PC-9 (cell line): ENCODE results near the gene BIRC2. TPM values are rescaled to one million over a fixed set of nuclear protein-coding genes. Genes with fewer than 3 reads are reported as not detected.

ENCODE experiments used
- BruUV-seq: library from RNA; stranded (reverse); fragments of 400-500 nt; replicated peaks from 2 replicates; lab custom pipeline; 2021; lab: Mats Ljungman, UMichigan
- CTCF ChIA-PET: fragments of 300-600 bp; sonication (Branson Sonifier 250); formaldehyde crosslinking; loops from one replicate; lab custom pipeline; 2022; ENCODE audit warnings: antibody characterized with exemption; lab: Charles Lee
- POLR2A ChIA-PET: fragments of 300-600 bp; sonication (Branson Sonifier 250); formaldehyde crosslinking; loops from one replicate; lab custom pipeline; 2022; ENCODE audit warnings: antibody characterized with exemption; ENCODE audit not compliant: unreplicated experiment; lab: Charles Lee
- DNase-seq, 2 experiments: peaks; one replicate each; pipeline versions ENCODE4 v3.0.0 to v3.0.0-alpha.2; 2015 to 2022; ENCODE audit warnings: mixed read lengths in 1 of 2
- H2AFZ ChIP-seq: fragments of 200-600 bp; sonication (generic); 2 replicates; pipeline ENCODE4 v1.8.1; 2017; ENCODE audit warnings: antibody characterized with exemption
- H3F3A ChIP-seq: fragments of 200-600 bp; sonication (generic); 2 replicates; pipeline ENCODE4 v1.8.1; 2017; ENCODE audit warnings: antibody characterized with exemption, mild to moderate bottlenecking, low read depth; ENCODE audit not compliant: insufficient read depth
- H3K27ac ChIP-seq: fragments of 200-600 bp; sonication (generic); 2 replicates; pipeline ENCODE4 v1.6.1; 2016; ENCODE audit warnings: mixed run types
- H3K27me3 ChIP-seq: fragments of 200-600 bp; sonication (generic); 2 replicates; pipeline ENCODE4 v1.6.1; 2016; ENCODE audit warnings: low read depth, mixed run types; ENCODE audit not compliant: insufficient read depth
- H3K36me3 ChIP-seq: fragments of 200-600 bp; sonication (generic); 2 replicates; pipeline ENCODE4 v1.6.1; 2016; ENCODE audit warnings: low read depth, mixed run types
- H3K4me1 ChIP-seq: fragments of 200-600 bp; sonication (generic); replicated peaks from 2 replicates; pipeline ENCODE4 v1.6.1; 2016; ENCODE audit warnings: mixed run types; ENCODE audit not compliant: insufficient read depth
- H3K4me2 ChIP-seq: fragments of 200-600 bp; sonication (generic); 2 replicates; pipeline ENCODE4 v1.6.1; 2017; ENCODE audit warnings: mixed run types
- H3K4me3 ChIP-seq: fragments of 200-600 bp; sonication (generic); 2 replicates; pipeline ENCODE4 v1.6.1; 2016; ENCODE audit warnings: mixed run types
- H3K79me2 ChIP-seq: fragments of 200-600 bp; sonication (generic); 2 replicates; pipeline ENCODE4 v1.6.1; 2017; ENCODE audit warnings: low read depth, mixed run types
- H3K9me2 ChIP-seq: fragments of 200-600 bp; sonication (generic); 2 replicates; pipeline ENCODE4 v1.8.1; 2017; ENCODE audit warnings: mild to moderate bottlenecking; ENCODE audit not compliant: insufficient read depth
- H3K9me3 ChIP-seq: fragments of 200-600 bp; sonication (generic); 2 replicates; pipeline ENCODE4 v1.8.1; 2016; ENCODE audit warnings: low read depth; ENCODE audit not compliant: insufficient read depth
- H4K20me1 ChIP-seq: fragments of 200-600 bp; sonication (generic); 2 replicates; pipeline ENCODE4 v1.8.1; 2017; ENCODE audit not compliant: insufficient read depth
- EZH2 ChIP-seq: fragments of 200-600 bp; sonication (generic); IDR thresholded peaks from 2 replicates; pipeline ENCODE4 v1.8.0; 2017; ENCODE audit warnings: antibody characterized with exemption, low read depth
- intact Hi-C: fragments of 100-400 bp; cut with micrococcal nuclease; formaldehyde crosslinking; loops from one replicate; pipeline ENCODE4 v1.10.0; 2022; ENCODE audit not compliant: unreplicated experiment
- total RNA-seq: library from RNA; stranded (reverse); gene quantifications from 2 replicates; pipeline ENCODE4 v1.2.3, GENCODE V29; 2021
- TF ChIP-seq, protein P1 (sequence below): fragments of 200-600 bp; sonication (generic); conservative IDR thresholded peaks from 2 replicates; pipeline ENCODE4 v1.6.1; 2017; ENCODE audit warnings: mixed run types, antibody characterized with exemption, mild to moderate bottlenecking, moderate library complexity

Gene BIRC2
- total RNA-seq, 1 experiment from 2014 or later = 33.7 TPM

DNA sequence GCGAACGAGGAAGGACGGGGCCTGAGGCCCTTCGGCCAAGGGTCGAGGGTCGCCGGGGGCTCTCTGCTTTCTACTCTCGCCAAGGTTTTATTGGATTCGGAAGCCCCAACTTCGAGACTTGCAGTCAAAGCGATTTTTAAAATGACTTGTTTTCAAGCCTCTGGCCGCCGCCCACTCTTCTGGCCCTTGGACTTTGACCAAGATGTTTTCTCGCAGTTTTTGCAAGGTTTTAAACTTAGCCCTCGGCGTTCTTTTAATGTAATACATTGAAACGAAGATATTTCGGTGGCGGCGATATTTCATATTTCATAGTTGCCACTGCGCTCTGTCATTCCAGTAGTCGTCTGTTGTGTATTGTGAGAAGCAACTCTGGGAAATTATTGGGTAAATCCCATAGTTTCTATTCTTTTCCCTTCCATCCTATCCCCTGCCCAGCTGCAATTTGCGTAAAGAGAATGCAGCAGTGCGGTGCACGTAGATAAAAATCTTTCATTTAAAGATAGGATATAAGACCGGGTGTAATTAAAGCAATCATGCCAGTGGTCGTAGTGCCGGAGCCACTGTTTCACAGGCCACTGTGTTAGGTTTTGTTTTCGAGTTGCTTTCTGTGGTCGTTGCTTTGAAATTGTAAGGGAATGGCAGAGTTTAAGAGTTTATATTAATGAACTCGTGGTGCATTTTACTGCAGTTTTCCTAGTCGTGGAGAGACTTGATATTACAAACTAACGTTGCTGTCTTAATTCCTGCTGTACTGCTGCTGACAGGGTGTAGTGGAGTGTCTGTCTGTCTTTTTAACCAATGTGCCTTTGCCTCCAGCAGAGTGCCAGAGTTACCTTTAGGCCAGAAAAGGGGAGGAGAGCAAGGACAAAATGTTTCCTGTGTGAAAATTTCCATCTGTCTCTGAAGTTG, 702 bp downstream of the BIRC2 start:
- Histone ChIP-seq H3K27me3 (no peaks in the 10 kb centered on the region), H4K20me1 (no peaks in the 10 kb centered on the region), H3F3A (peaks cover 17% of the 10 kb centered on the region; the same call in 1 of the 2 replicates), H3K4me1 (peaks cover 29% of the 10 kb centered on the region), H3K79me2 (peaks cover 40% of the 10 kb centered on the region), H3K36me3 (peaks cover 24% of the 10 kb centered on the region; the same call in 1 of the 2 replicates), H3K4me2 (peak overlapping the region; percentile 83), H3K9me2 (no peaks in the 10 kb centered on the region), H3K27ac (peak overlapping the region; percentile 87), H2AFZ (peak overlapping the region; percentile 89), H3K9me3 (no peaks in the 10 kb centered on the region), H3K4me3 (peak overlapping the region; percentile 69)
- TSS peak; percentile 61 for BruUV-seq
- TF ChIP-seq EZH2 = no peak
- ChIA-PET POLR2A (interaction anchor here (0.5 to 0.7 kb wide), 2 partner anchors 68 to 167 kb away, joined by 3 to 4 read pairs; no protein-coding TSS in a partner anchor), CTCF (no interaction called here)
- intact Hi-C loops = loop anchor here (1.0 to 5.0 kb wide), 6 partner anchors 40 to 485 kb away; no protein-coding TSS in a partner anchor
- DNase-seq = peak in 1 of 2 experiments; percentile 13

- no peaks in the 10 kb centered on the region for H3K27me3 ChIP-seq
- peaks cover 12% of the 10 kb centered on the region for H3K36me3 ChIP-seq
- no peak overlapping the region for H3K27ac ChIP-seq
- no peaks in the 10 kb centered on the region for H3K9me2 ChIP-seq
- no peaks in the 10 kb centered on the region for H4K20me1 ChIP-seq
- no peak for DNase-seq
- no peaks in the 10 kb centered on the region for H3F3A ChIP-seq
- ChIA-PET CTCF (no interaction called here), POLR2A (no interaction called here)
- no peaks in the 10 kb centered on the region for H3K4me1 ChIP-seq
- peaks cover 28% of the 10 kb centered on the region; the same call in 1 of the 2 replicates for H3K79me2 ChIP-seq
- H3K4me2 ChIP-seq = no peak overlapping the region
- BruUV-seq = no TSS peak
- TF ChIP-seq, protein P1, sequence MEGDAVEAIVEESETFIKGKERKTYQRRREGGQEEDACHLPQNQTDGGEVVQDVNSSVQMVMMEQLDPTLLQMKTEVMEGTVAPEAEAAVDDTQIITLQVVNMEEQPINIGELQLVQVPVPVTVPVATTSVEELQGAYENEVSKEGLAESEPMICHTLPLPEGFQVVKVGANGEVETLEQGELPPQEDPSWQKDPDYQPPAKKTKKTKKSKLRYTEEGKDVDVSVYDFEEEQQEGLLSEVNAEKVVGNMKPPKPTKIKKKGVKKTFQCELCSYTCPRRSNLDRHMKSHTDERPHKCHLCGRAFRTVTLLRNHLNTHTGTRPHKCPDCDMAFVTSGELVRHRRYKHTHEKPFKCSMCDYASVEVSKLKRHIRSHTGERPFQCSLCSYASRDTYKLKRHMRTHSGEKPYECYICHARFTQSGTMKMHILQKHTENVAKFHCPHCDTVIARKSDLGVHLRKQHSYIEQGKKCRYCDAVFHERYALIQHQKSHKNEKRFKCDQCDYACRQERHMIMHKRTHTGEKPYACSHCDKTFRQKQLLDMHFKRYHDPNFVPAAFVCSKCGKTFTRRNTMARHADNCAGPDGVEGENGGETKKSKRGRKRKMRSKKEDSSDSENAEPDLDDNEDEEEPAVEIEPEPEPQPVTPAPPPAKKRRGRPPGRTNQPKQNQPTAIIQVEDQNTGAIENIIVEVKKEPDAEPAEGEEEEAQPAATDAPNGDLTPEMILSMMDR = no peak
- TF ChIP-seq EZH2 = no peak
- H3K4me3 ChIP-seq = no peak overlapping the region
- no peak overlapping the region for H2AFZ ChIP-seq
- intact Hi-C loops = no loop called here
- H3K9me3 ChIP-seq = no peaks in the 10 kb centered on the region
These were observed 10.1 kb downstream of the BIRC2 start for GRCh38 chr11:102357116-102357515.

DNA sequence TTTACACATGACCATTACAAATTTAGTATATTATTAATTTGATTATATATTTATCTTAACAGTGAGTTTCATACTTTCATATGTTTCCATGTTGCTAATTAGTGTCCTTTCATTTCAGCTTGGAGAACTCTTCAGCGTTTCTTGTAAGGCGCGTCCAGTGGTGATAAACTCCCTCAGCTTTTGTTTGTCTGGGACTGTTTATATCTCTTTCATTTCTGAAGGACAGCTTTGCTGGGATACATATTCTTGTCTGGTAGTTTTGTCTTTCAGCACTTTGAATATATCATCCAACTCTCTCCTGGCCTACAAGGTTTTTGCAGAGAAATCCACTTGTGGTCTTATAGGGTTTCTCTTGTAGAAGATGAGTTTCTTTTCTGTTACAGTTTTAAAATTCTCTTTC, 12.4 kb downstream of the BIRC2 start:
- no TSS peak for BruUV-seq
- no peaks in the 10 kb centered on the region for H3K9me2 ChIP-seq
- DNase-seq = no peak
- H3K27me3 ChIP-seq = no peaks in the 10 kb centered on the region
- H3K4me2 ChIP-seq = no peak overlapping the region
- ChIA-PET CTCF (interaction anchor here (0.6 kb wide), 1 partner anchor 129 kb away, joined by 5 read pairs; no protein-coding TSS in a partner anchor), POLR2A (no interaction called here)
- peaks cover 3% of the 10 kb centered on the region; the same call in 1 of the 2 replicates for H3F3A ChIP-seq
- intact Hi-C loops = no loop called here
- TF ChIP-seq, protein P1 = no peak
- no peaks in the 10 kb centered on the region for H3K4me1 ChIP-seq
- H3K4me3 ChIP-seq = no peak overlapping the region
- H3K9me3 ChIP-seq = no peaks in the 10 kb centered on the region
- no peak overlapping the region for H2AFZ ChIP-seq
- H3K36me3 ChIP-seq = peaks cover 29% of the 10 kb centered on the region
- no peak overlapping the region for H3K27ac ChIP-seq
- peaks cover 27% of the 10 kb centered on the region; the same call in 1 of the 2 replicates for H3K79me2 ChIP-seq
- no peaks in the 10 kb centered on the region for H4K20me1 ChIP-seq
